COLO829 (cell line): ENCODE data around the gene NFYC.

ENCODE experiments used
- DNase-seq: peaks from one replicate; pipeline ENCODE4 v3.0.0; 2012; ENCODE audit warnings: low spot score

Gene NFYC

DNA sequence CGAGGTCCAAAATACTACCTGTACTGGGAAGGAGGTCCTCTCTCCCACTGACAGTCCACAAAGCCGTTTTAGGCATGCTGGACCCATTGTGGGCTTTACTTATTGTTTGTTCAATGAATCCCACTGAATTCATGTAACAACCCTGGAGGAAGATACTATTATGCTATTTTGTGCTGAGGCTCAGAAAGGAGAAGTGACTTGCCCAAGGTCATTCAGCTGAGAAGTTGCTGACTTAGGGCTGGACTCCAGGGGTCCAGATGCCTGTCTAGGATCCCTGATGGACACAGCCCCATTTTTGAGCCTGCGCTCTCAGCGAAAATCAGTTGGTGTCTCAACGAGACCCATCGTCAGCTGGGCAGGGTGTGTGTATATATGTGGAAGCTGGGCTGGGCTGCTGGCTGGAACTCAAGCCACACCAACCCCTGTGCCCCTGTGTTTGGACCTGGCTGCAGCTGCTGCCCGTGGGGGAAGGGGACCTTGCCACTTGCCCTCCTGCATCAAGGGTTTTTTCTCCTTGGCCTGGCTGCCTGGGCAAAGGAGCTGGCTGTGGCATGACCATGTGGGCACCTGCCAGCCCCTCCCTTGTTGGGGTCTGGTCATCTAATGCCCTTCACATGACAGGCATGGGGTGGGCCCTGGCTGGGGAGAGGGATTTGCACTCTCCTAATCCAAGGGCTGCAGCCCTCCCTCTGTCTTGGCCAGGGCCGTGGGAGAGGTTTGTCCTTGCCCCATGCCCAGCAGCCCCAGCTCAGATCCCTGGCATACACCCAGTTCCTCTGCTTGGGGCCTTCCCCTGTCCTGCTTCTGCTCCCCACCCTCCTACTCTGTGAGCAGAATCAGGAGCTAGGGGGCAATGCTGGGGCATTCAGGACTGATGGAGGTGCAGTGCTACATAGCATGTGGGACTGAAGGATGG is 107.1 kb downstream of the NFYC start:
- no peak for DNase-seq

DNA sequence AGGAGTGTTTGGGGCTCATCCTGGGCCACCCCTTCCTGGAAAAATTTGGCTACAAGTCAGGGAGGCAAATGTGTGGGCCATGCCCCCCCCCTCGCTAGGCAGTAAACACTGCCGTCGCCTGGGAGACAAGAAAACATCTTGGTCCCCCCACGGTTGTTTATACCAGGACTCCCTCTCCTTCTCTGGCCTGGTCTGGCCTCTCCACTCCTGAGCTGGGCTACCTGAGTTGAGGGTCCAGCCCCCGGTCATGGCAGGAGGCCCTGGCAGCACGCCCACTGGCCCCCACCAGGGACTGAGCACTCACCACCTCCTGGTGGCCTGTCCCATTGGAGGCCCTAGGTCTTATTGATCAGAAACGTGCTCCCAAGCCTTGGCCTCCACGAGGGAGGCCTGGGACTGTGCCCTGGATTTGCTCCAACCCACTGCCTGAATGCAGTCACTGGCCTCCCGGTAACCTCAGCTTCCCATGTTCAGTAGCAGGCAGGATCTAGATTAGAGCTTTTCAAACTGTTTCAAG is 107.9 kb downstream of the NFYC start:
- no peak for DNase-seq

DNA sequence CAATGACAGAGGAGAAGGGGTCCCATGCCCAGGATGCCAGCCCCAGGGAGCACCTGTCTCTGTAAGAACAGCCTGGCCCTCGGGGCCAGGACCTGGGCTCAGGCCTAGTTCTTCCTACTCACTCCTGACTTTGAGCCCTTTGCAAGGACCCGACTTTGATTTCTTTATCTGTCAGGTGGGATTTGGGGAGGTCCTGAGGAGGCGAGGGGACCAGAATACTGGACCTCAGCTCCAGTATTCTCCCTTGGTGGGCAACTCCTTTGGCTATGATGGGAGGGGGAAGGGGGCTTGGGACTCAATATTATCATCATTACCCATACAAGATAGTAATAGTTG is 110.2 kb downstream of the NFYC start:
- no peak for DNase-seq

DNA sequence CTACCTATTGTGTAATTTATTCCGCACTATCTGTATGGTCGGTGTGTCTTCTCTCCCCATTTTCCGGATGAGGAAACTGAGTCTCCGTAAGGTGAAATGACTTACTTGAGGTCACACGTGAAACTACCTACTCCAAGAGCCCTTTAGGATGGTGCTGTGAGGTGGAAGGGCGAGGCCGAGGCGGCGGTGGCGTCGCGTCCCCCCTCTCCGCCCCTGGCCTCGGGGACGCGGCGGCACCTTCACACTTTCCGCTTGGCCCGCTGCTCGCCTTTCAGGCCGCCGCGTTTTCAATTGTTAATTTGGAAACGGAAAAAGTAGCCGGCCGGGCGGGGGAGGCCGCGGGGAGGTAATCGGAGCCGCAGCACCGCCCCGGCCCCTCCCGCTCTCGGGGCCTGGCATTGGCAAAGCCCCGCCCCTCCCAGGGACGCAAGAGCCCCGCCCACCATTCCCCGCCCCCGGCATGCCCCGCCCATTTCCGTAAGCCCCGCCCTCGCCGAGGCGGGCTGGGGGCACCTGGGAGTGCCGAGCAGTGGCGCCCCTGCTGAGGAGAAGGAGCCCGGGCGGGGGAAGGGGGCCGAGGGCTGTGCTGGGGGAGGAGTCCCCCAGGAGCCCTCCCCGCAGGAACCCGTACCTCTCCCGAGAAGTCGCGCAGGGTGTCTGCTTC is 110.7 kb downstream of the NFYC start:
- peak; percentile 65 for DNase-seq

DNA sequence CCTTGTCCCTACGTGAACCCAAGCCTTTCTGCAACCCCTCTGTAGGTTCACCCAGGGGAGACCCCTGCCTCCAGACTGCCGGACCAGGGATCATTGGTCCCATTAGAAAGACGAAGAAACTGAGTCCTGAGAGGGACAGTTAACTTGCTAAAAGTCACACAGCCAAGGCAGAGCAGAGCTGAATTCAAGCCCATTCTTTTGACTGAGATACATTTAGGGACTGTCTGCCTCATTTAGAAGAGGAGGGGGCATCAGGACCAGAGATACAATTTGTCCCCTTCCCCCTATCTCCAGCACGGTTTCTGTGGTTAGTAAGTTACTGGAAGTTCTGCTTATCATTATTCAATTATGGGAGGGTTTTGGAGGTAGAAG is 111.2 kb downstream of the NFYC start:
- DNase-seq = no peak

DNA sequence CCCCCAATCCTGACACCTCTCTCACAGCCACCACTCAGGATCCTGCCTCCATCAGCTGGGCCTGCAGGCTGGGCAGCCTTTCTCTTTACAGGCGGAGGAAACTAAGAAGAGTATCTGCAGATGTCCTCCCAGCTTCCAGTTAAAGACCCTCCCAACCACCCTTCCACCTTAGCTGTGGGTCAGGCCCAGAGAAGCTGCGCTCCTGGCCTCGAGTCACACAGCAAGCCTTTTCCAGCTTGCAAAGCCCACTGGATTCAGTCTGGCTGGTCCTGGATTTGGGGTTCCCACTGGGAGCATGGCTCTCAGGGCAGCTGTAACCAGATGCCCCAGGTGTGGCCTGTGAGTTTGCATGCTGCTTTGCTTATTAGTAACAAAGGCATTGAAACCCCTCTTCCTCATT is 111.9 kb downstream of the NFYC start:
- no peak for DNase-seq

DNA sequence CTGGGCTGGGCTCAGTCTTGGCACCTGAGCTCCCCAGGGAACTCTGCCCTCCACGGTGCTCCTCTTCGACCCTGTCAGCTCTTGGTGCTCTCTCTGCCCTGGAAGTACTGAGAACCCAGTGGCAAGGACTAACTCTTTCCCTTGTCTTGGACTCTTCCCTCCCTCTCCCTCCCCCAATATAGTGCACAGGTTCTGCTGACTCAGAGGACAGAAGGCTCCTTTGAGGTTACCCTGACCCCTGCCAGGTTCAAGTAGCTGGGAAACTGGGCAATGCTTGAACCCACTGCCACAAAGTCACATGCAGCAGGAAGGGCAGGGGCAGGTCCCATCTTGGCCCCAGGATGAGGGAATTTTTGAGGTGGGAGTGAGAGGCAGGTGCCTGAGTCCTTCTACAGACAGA is 112.4 kb downstream of the NFYC start:
- DNase-seq = no peak

DNA sequence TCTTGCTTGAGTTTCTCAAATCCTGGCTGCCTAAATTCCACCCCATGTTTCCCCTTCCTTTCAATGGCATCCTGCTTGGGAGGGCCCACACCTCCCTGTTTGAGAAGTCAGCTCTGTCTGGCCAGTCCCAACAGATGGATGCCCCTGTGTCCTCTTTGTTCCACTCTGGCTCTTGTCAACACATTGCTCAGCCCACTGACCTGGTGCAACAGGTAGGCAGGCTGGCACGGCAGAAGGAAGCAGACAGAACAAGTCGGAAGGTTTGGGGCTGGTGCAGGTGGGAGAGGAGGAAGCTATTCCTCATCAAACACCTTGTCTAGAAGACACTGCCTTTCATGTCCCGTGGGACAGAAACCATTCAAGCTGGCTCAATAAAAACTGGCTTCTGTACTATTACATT is 114.7 kb downstream of the NFYC start:
- DNase-seq = no peak

DNA sequence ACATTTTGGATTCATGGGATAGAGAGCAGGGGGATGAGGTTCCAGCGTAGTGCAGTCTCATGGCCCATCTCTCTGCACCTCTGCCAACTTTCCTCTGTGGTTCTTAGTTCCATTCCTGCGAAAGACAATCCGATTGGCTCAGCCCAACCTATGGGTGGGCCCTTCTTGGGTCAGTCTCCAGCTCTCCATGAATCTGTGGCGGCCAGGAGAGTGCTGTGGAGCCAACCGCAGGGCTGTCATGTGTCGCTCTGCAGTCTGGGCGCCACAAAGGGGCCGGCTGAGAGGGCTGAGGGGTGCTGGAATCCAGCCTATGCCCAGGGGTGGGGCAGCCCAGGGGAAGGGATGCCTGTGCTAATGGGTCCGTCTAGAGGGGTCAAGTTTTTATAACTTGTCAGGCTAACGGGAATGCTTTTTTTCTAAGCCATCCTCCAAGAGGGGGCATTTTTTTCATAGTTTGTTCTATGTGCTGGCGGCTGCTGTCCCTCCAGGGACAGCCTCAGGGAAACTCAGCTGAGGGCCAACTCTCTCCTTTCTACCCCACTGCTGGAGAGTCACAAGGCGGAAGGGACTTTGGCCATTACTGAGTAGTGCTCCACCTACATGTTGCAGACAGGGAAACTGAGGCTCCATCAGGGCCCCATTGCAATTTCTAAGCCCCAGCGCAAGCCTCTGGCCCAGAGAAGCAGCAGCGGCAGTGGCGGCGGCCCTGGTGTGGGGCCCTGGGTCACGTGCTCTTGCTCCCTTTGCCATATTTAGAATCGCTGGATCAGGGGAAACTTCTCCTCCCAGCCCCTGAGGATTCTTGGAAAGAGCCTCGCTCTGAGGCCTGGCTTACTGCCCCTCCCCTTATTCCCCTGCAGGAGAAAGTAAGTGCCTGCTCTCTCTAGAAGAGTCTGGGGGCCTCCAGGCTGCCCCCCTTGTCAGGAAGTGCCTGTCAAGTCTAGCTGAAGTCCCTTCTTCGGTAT is 115.5 kb downstream of the NFYC start:
- no peak for DNase-seq

DNA sequence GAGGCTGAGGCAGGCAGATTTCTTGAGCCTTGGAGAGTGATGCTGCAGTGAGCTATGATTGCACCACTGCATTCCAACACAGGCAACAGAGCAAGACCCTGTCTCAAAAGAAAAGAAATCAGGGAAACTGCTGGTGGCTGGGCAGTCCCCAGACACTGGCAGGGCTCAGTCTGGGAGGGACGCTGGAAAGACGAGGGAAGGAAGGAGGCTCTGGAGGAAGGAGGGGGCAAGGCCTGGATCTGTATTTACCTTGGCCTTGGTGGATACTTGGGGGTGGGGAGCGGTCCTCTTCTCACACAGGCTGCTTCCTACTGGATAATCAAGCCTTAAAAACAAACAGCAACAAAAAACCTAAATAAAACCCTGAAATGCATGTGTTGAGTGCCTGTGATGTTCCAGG is 116.5 kb downstream of the NFYC start:
- DNase-seq = no peak

DNA sequence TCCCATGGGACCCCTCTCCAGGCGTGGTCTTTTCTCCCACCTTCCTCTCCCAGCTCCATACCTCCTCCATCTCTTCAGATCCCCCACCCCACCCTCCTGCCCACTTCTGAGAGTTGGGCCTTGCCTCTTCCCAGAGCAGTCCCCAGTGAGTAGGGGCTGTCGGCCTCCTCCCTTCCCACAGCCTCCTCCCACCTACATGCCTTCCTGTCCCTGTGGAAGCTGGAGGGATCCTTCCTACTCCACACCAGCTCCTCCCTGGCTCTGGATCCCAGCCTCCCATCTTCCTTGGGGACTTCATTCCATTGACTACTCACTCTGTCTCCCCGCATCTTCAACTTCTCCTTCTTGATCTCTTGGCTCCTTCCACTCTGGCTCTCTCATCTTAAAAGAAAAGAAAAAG is 116.9 kb downstream of the NFYC start:
- DNase-seq = no peak

DNA sequence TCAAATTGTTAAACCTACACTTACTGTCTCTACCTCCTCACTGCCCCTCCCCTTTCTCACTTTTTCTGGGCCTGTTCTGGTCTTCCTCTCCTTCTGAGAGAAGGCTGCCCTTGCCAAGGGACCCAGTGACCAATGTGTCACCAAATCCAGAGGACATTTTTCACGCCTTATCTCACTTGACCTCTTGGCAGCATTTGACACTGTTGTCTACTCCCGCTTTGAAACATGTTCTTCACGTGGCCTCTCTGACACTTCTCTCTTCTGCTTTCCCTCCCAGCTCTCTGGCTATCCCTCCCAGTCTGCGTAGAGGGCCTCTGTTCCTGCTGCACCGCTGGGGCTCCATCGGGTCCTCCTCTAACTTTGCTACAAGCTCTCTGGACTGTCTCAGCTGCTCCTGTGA is 117.4 kb downstream of the NFYC start:
- no peak for DNase-seq

DNA sequence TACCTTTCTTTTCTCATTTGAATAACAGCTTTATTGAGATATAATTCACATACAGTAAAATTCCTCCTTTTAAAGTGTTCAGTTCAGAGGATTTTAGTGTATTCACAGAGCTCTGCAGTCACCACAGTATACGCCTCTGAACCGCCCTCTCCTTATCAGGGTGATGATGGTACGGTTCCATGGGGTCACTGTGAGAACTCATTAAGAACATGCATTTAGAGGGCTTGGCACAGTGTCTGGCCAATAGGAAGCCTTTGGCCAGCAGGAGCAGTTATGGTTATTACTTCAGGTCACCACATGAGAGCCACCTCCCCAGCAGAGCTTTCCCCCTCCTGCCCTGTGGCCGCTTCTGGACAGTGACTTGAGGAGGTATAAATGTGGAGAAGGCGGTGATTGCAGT is 119.4 kb downstream of the NFYC start:
- DNase-seq = no peak

DNA sequence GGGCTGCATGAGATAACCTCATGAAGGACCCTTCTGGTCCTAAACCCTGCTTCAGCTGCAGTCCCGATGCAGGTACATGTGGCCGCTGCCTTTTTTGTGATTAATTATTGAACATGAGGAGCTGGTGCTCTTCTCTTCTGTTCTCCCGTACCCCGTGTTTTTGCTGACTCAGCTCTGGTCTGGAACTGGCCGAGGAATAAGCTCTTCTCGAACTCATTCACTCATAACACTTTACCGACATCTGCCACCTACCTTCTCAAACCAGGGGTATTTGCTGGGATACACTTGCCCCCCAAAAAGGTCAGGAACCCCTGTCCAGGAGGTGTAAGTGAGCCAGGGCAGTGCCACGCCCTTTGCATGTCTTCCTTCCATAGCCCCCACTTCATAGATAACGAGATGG is 123.9 kb downstream of the NFYC start:
- no peak for DNase-seq

DNA sequence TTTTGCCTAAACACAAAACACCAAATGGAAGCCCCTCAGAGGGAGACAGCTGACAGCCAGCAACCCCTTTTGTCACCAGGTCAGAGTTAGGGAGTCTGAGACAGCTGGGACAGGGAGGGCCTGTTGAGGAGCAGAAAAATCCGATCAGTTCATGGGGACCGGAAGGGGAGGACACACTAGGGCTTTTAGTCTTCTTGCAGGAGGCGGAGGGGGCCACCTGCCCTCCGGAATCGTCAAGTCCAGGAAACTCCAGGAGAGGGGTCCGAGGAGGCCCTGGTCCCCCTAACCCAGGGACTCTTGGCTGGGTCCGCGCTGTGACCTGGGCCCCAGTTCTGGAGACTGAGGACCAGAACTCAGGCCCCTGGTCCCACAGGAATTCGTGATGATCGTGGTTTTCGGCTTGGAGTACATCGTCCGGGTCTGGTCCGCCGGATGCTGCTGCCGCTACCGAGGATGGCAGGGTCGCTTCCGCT is 126.3 kb downstream of the NFYC start:
- DNase-seq = no peak

DNA sequence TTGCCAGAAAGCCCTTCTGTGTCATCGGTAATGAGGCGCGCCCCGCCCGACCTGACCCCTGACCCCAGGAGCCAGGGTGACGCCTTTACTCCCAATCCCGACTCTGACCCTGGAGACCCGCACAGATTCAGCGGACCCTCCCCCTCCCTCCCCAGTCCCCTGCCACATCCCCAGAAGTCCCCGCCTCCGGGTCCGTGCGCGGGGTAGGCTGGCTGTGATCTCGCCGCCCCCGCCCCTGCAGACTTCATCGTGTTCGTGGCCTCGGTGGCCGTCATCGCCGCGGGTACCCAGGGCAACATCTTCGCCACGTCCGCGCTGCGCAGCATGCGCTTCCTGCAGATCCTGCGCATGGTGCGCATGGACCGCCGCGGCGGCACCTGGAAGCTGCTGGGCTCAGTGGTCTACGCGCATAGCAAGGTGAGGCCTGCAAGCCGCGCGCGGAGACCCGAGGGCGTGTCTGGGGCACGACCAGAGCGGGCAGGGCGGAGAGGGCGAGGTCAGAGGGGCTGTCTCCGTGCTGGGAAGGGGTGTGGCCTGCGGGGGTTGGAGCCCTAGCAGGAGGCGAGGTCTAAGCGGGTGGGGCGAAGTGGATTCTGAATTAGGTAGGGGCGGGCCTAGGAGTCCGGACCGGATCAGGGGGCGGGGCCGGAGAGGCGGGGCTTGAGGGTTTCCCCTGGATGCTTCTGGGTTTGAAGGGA is 126.9 kb downstream of the NFYC start:
- DNase-seq = no peak

DNA sequence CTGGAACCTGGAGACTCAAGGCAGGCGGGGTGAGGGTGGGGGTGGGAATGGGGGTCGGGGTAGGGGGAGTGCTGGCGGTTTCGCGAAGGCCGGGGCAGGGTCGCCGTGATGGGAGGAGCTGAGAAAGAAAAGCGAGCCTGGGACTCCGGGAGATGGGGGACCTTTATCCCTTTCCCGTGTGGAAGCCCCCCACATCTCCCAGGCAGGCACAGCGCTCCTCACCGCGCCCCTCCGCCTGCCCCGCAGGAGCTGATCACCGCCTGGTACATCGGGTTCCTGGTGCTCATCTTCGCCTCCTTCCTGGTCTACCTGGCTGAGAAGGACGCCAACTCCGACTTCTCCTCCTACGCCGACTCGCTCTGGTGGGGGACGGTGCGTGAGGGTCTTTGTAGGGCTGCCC is 127.6 kb downstream of the NFYC start:
- DNase-seq = no peak

DNA sequence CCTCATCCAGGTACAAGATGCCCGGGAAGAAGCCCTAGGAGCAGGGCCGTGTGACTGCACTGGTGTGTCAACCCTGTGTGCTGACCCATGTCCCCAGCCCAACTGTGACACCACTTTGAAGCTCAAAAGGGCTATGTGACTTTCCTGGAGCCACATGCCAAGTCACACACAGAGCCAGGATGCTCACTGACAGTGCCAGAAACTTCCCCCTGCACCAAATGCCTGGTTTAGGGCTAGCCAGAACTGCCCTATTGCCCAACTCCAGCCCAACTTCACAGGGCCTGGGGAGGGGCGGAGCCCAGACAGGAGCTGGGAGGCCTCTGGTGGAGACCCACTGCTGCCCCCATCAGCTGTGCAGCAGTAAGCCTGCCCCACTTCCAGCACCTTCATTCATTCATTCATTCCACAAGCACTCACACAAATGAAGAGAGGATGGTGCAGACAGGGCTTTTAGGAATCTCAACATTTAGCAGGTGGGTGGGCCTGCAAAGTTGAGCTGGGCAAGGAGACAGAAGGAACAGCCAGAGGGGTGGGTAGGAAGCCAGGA is 128.8 kb downstream of the NFYC start:
- DNase-seq = no peak
